GM21723 (cell line): ENCODE measurements around the gene SMYD3.

Source experiments
- ATAC-seq: cut with Tn5 transposase; IDR thresholded peaks from one replicate; pipeline ENCODE4 v1.9.1; 2021; ENCODE audit warnings: mild to moderate bottlenecking, moderate library complexity; ENCODE audit not compliant: unreplicated experiment

The SMYD3 gene

GRCh38 chr1:246000638-246001015, 506.5 kb downstream of the SMYD3 start:
- ATAC-seq: no peak

- ATAC-seq: no peak
These were observed 507.1 kb downstream of the SMYD3 start for GRCh38 chr1:245999697-246000637.

- ATAC-seq: no peak
These were observed 509.4 kb downstream of the SMYD3 start for GRCh38 chr1:245997471-245998258.

GRCh38 chr1:245996811-245997210, 510.3 kb downstream of the SMYD3 start:
- no peak for ATAC-seq

GRCh38 chr1:245995474-245995873, 511.6 kb downstream of the SMYD3 start:
- ATAC-seq: no peak

GRCh38 chr1:245991266-245991665, 515.8 kb downstream of the SMYD3 start:
- ATAC-seq: no peak

- no peak for ATAC-seq
These were observed 516.6 kb downstream of the SMYD3 start for GRCh38 chr1:245990315-245991022.

- ATAC-seq: no peak
These were observed 518.5 kb downstream of the SMYD3 start for GRCh38 chr1:245988393-245989078.

- no peak for ATAC-seq
These were observed 519.1 kb downstream of the SMYD3 start for GRCh38 chr1:245987997-245988392.

GRCh38 chr1:245987577-245987976, 519.5 kb downstream of the SMYD3 start:
- ATAC-seq: no peak

GRCh38 chr1:245987219-245987545, 519.9 kb downstream of the SMYD3 start:
- ATAC-seq: no peak

GRCh38 chr1:245986404-245987218, 520.5 kb downstream of the SMYD3 start:
- ATAC-seq: no peak

GRCh38 chr1:245984390-245985155, 522.5 kb downstream of the SMYD3 start:
- no peak for ATAC-seq

GRCh38 chr1:245983294-245983967, 523.6 kb downstream of the SMYD3 start:
- no peak for ATAC-seq

GRCh38 chr1:245979589-245979988, 527.5 kb downstream of the SMYD3 start:
- no peak for ATAC-seq

GRCh38 chr1:245978915-245979314, 528.2 kb downstream of the SMYD3 start:
- no peak for ATAC-seq

- no peak for ATAC-seq
These were observed 534.6 kb downstream of the SMYD3 start for GRCh38 chr1:245972476-245972875.

- no peak for ATAC-seq
These were observed 535.4 kb downstream of the SMYD3 start for GRCh38 chr1:245971711-245972085.
